HepG2 (cell line): Measurements from ENCODE around the gene FBXO24. TPM values are rescaled to one million over a fixed set of nuclear protein-coding genes. Genes with fewer than 3 reads are reported as not detected.

Experiments
- KLF13 ChIP-seq: sonication (generic); formaldehyde crosslinking; IDR thresholded peaks from 2 replicates; pipeline ENCODE4 v1.4.0; 2020; ENCODE audit warnings: mild to moderate bottlenecking, missing genetic modification reagents
- MTA1 ChIP-seq: sonication (generic); formaldehyde crosslinking; IDR thresholded peaks from 2 replicates; pipeline ENCODE4 v1.4.0; 2020; ENCODE audit warnings: missing genetic modification reagents, mild to moderate bottlenecking, borderline replicate concordance
- REL ChIP-seq: sonication (generic); formaldehyde crosslinking; conservative IDR thresholded peaks from 2 replicates; pipeline ENCODE4 v1.8.0; 2022; ENCODE audit warnings: mild to moderate bottlenecking, missing genetic modification reagents, moderate library complexity
- SMAD3 ChIP-seq: sonication (generic); formaldehyde crosslinking; IDR thresholded peaks from 2 replicates; pipeline ENCODE4 v1.4.0; 2020; ENCODE audit warnings: missing genetic modification reagents
- YEATS4 ChIP-seq: sonication (generic); formaldehyde crosslinking; IDR thresholded peaks from 2 replicates; pipeline ENCODE4 v1.4.0; 2020; ENCODE audit warnings: missing genetic modification reagents, borderline replicate concordance
- ZBTB7A ChIP-seq: sonication (generic); formaldehyde crosslinking; IDR thresholded peaks from 2 replicates; pipeline ENCODE4 v1.8.0; 2022; ENCODE audit warnings: mild to moderate bottlenecking, missing genetic modification reagents
- ZKSCAN1 ChIP-seq: fragments of 150-350 bp; IDR thresholded peaks from 2 replicates; pipeline ENCODE4 v1.6.1; 2014; ENCODE audit warnings: low read length
- ZNF10 ChIP-seq: sonication (generic); formaldehyde crosslinking; IDR thresholded peaks from 2 replicates; pipeline ENCODE4 v1.4.0; 2020; ENCODE audit warnings: mild to moderate bottlenecking, low read depth, missing genetic modification reagents, borderline replicate concordance
- ZNF17 ChIP-seq: sonication (generic); formaldehyde crosslinking; IDR thresholded peaks from 2 replicates; pipeline ENCODE4 v1.5.0; 2020; ENCODE audit warnings: mild to moderate bottlenecking, missing genetic modification reagents
- ZNF235 ChIP-seq: sonication (generic); formaldehyde crosslinking; IDR thresholded peaks from 2 replicates; pipeline ENCODE4 v1.8.1; 2023; ENCODE audit warnings: mild to moderate bottlenecking, missing genetic modification reagents, borderline replicate concordance
- ZNF383 ChIP-seq: sonication (generic); formaldehyde crosslinking; IDR thresholded peaks from 2 replicates; pipeline ENCODE4 v1.4.0; 2020; ENCODE audit warnings: missing genetic modification reagents, mild to moderate bottlenecking, borderline replicate concordance
- ZNF552 ChIP-seq: sonication (generic); formaldehyde crosslinking; IDR thresholded peaks from 2 replicates; pipeline ENCODE4 v1.9.0; 2022; ENCODE audit warnings: missing genetic modification reagents, mild to moderate bottlenecking, borderline replicate concordance
- ZNF572 ChIP-seq: sonication (generic); formaldehyde crosslinking; IDR thresholded peaks from 2 replicates; pipeline ENCODE4 v1.5.1; 2020; ENCODE audit warnings: mild to moderate bottlenecking, missing genetic modification reagents
- polyA plus RNA-seq, 8 experiments: library from polyadenylated mRNA; depleted of rRNA in 3 of 8; stranded (reverse) in 7 of 8; unstranded in 1 of 8; fragments of >200 nt; fragmentation: Illumina TruSeq in 4 of 8; extraction: Trizol in 4 of 8; gene quantifications; 2 replicates each; pipeline versions ENCODE4 v1.2.1 to v1.2.3, GENCODE V29; 2011 to 2016; ENCODE audit warnings: low read depth in 4 of 8, missing spikeins in 1 of 8, mixed read lengths in 1 of 8; ENCODE audit not compliant: insufficient read depth in 1 of 8
- total RNA-seq, 5 experiments: library from RNA; depleted of rRNA; stranded (reverse); fragments of >200 nt; fragmentation: Illumina TruSeq; extraction: Trizol; gene quantifications; 2 replicates each; pipeline ENCODE4 v1.2.3, GENCODE V29; 2016; ENCODE audit warnings: low read depth in 1 of 5
- TF ChIP-seq, protein P1 (sequence below): sonication (generic); formaldehyde crosslinking; IDR thresholded peaks from one replicate; pipeline ENCODE4 v1.5.1; 2020; ENCODE audit warnings: mild to moderate bottlenecking, missing genetic modification reagents; ENCODE audit errors: not compliant biosample characterization
- TF ChIP-seq, protein P2 (sequence below): sonication (generic); formaldehyde crosslinking; IDR thresholded peaks from 2 replicates; pipeline ENCODE4 v1.4.0; 2020; ENCODE audit warnings: mild to moderate bottlenecking, missing genetic modification reagents
- TF ChIP-seq, protein P3 (sequence below): sonication (generic); formaldehyde crosslinking; IDR thresholded peaks from 2 replicates; pipeline ENCODE4 v1.8.1; 2022; ENCODE audit warnings: low read depth, mild to moderate bottlenecking, missing genetic modification reagents

FBXO24 gene
- total and polyA plus RNA-seq, 2 of the 13 experiments (the other 11 are each of a cell fraction or from before 2014, with no cell fraction given), result 0.20 to 0.55 TPM

DNA sequence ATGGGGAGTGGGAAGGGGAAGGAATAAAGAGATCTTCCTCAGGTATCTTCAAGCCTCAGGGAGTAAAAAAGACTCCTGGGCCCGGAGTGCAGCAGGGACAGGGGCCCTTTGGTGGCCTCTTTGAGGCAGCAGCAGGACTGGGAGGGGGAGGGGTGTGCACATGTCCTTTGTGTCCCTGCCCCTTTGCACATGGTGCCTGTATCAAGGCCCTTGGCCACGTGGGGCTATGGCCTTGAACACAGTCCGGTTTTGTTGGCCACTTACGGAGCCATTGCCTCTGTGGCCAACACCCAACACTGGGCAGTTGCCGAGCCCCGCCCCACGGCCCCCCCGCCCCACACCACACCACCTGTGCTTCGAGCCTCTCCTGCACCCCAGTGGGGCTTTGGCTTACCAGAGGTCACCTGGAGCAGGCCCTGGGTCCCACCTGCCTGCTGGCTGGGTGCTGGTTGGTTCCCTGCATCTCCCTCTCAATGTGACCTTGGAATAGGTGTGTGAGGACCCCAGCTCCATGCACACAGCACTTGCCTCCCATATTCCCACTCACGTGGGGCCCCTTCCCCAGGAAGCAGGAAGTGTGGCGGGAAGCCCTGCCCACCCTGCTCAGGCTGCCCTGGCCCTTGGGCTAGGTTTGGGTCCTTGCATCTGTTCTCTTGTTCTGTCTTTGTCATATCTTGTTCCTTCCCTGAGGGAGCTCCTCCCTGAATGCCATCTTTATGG lies 17.8 kb upstream of the FBXO24 start (continued):
- TF ChIP-seq, protein P1, sequence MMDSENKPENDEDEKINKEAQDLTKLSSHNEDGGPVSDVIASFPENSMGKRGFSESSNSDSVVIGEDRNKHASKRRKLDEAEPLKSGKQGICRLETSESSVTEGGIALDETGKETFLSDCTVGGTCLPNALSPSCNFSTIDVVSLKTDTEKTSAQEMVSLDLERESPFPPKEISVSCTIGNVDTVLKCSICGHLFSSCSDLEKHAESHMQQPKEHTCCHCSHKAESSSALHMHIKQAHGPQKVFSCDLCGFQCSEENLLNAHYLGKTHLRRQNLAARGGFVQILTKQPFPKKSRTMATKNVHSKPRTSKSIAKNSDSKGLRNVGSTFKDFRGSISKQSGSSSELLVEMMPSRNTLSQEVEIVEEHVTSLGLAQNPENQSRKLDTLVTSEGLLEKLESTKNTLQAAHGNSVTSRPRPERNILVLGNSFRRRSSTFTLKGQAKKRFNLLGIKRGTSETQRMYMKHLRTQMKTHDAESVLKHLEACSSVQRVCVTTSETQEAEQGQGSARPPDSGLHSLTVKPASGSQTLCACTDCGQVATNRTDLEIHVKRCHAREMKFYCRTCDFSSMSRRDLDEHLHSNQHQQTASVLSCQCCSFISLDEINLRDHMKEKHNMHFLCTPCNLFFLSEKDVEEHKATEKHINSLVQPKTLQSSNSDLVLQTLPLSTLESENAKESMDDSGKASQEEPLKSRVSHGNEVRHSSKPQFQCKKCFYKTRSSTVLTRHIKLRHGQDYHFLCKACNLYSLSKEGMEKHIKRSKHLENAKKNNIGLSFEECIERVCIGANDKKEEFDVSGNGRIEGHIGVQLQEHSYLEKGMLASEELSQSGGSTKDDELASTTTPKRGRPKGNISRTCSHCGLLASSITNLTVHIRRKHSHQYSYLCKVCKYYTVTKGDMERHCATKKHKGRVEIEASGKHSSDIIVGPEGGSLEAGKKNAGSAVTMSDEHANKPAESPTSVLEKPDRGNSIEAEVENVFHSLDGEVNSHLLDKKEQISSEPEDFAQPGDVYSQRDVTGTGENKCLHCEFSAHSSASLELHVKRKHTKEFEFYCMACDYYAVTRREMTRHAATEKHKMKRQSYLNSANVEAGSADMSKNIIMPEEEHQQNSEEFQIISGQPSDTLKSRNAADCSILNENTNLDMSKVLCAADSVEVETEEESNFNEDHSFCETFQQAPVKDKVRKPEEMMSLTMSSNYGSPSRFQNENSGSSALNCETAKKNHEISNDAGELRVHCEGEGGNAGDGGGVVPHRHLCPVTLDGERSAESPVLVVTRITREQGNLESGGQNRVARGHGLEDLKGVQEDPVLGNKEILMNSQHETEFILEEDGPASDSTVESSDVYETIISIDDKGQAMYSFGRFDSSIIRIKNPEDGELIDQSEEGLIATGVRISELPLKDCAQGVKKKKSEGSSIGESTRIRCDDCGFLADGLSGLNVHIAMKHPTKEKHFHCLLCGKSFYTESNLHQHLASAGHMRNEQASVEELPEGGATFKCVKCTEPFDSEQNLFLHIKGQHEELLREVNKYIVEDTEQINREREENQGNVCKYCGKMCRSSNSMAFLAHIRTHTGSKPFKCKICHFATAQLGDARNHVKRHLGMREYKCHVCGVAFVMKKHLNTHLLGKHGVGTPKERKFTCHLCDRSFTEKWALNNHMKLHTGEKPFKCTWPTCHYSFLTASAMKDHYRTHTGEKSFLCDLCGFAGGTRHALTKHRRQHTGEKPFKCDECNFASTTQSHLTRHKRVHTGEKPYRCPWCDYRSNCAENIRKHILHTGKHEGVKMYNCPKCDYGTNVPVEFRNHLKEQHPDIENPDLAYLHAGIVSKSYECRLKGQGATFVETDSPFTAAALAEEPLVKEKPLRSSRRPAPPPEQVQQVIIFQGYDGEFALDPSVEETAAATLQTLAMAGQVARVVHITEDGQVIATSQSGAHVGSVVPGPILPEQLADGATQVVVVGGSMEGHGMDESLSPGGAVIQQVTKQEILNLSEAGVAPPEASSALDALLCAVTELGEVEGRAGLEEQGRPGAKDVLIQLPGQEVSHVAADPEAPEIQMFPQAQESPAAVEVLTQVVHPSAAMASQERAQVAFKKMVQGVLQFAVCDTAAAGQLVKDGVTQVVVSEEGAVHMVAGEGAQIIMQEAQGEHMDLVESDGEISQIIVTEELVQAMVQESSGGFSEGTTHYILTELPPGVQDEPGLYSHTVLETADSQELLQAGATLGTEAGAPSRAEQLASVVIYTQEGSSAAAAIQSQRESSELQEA (CRISPR knock-in tag), result peak; percentile 81
- TF ChIP-seq ZNF572 (CRISPR knock-in tag), result 0 out of 2 replicates have a peak, but pooled peaks have one; percentile 79
- TF ChIP-seq, protein P2, sequence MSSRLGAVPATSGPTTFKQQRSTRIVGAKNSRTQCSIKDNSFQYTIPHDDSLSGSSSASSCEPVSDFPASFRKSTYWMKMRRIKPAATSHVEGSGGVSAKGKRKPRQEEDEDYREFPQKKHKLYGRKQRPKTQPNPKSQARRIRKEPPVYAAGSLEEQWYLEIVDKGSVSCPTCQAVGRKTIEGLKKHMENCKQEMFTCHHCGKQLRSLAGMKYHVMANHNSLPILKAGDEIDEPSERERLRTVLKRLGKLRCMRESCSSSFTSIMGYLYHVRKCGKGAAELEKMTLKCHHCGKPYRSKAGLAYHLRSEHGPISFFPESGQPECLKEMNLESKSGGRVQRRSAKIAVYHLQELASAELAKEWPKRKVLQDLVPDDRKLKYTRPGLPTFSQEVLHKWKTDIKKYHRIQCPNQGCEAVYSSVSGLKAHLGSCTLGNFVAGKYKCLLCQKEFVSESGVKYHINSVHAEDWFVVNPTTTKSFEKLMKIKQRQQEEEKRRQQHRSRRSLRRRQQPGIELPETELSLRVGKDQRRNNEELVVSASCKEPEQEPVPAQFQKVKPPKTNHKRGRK (CRISPR knock-in tag), result no peak; the same call in 1 of the 2 replicates
- no peak for TF ChIP-seq KLF13 (CRISPR knock-in tag)
- no peak for TF ChIP-seq ZKSCAN1
- no peak for TF ChIP-seq ZNF552 (CRISPR knock-in tag)
- TF ChIP-seq REL, result peak; percentile 60; the same call in 1 of the 2 replicates
- TF ChIP-seq, protein P3, sequence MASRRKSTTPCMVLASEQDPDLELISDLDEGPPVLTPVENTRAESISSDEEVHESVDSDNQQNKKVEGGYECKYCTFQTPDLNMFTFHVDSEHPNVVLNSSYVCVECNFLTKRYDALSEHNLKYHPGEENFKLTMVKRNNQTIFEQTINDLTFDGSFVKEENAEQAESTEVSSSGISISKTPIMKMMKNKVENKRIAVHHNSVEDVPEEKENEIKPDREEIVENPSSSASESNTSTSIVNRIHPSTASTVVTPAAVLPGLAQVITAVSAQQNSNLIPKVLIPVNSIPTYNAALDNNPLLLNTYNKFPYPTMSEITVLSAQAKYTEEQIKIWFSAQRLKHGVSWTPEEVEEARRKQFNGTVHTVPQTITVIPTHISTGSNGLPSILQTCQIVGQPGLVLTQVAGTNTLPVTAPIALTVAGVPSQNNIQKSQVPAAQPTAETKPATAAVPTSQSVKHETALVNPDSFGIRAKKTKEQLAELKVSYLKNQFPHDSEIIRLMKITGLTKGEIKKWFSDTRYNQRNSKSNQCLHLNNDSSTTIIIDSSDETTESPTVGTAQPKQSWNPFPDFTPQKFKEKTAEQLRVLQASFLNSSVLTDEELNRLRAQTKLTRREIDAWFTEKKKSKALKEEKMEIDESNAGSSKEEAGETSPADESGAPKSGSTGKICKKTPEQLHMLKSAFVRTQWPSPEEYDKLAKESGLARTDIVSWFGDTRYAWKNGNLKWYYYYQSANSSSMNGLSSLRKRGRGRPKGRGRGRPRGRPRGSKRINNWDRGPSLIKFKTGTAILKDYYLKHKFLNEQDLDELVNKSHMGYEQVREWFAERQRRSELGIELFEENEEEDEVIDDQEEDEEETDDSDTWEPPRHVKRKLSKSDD (CRISPR knock-in tag), result peak; percentile 79; the same call in 1 of the 2 replicates
- TF ChIP-seq ZNF383, result no peak; the same call in 1 of the 2 replicates
- no peak; the same call in 1 of the 2 replicates for TF ChIP-seq MTA1
- no peak for TF ChIP-seq ZNF10 (CRISPR knock-in tag)
- TF ChIP-seq SMAD3 (CRISPR knock-in tag), result peak; percentile 41; the same call in 1 of the 2 replicates
- TF ChIP-seq YEATS4, result peak; percentile 84
- TF ChIP-seq ZBTB7A, result no peak; the same call in 1 of the 2 replicates
- peak; percentile 63; the same call in 1 of the 2 replicates for TF ChIP-seq ZNF235 (CRISPR knock-in tag)
- TF ChIP-seq ZNF17 (CRISPR knock-in tag), result peak; percentile 15; the same call in 1 of the 2 replicates
